GM21367 (cell line): ENCODE data around the gene SLC17A5.
A peak's percentile ranks its signal among the peaks of the same experiment; 100 is the strongest.
"Not testable (repeated sequence)": the region's sequence is repeated elsewhere in the genome, so short reads cannot be mapped to it uniquely, and the experiment has no call there.

Experiments used
- ATAC-seq: cut with Tn5 transposase; IDR thresholded peaks from one replicate; pipeline ENCODE4 v1.9.1; 2021; ENCODE audit not compliant: unreplicated experiment

Gene SLC17A5

DNA sequence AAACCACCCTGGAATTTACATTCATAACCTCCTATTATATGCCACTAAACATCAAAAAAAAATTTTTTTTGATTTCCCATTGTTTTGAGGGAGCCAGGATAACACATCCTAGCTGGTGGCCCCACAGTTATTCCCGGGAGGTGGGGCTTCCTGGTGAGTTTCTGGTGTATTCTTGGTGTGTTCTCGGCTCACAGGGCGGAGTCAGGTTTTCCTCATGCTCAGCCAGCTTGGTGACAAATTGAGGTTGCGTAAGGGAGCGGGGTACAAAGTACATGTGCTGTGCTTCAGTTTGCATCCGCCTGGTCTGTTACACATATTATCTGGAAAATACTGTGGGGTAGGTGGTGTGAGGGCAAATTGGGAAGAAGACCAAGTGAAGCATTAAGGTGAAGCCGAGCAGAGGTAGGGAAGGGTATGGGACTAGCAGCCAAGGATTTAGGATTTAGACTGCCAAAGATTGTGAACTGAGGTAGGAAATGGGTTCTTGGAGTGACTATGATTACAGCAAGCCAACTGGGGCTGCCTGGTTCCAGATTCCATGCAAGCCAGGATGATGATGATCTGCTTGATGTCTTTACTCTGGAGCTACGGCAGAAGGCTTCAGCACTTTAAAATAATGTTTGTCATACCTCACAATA, 86.7 kb downstream of the SLC17A5 start:
- no peak for ATAC-seq

GRCh38 chr6:73566486-73566871, 87.3 kb downstream of the SLC17A5 start:
- ATAC-seq = not testable (repeated sequence)

GRCh38 chr6:73565767-73566485, 87.9 kb downstream of the SLC17A5 start:
- no peak for ATAC-seq

GRCh38 chr6:73564578-73565345, 89.0 kb downstream of the SLC17A5 start:
- no peak for ATAC-seq

DNA sequence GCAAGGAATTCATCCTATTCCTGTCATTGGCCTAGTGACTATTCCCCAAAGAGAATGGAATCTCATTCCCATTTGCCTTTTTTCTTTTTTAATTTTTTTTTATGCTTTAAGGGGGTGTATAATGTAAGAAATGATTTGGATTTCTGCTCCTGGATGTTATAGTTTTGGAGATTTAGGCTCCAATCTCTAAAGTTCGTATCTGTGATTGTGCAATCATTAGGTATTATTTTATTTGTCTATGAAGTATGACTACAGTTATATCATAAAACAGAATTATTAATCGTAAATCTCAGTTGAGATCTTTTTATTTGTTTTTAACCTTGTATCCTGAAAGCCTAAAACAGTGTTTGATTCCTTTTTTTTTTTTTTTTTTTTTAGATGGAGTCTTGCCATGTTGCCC, 91.2 kb downstream of the SLC17A5 start:
- ATAC-seq = no peak

DNA sequence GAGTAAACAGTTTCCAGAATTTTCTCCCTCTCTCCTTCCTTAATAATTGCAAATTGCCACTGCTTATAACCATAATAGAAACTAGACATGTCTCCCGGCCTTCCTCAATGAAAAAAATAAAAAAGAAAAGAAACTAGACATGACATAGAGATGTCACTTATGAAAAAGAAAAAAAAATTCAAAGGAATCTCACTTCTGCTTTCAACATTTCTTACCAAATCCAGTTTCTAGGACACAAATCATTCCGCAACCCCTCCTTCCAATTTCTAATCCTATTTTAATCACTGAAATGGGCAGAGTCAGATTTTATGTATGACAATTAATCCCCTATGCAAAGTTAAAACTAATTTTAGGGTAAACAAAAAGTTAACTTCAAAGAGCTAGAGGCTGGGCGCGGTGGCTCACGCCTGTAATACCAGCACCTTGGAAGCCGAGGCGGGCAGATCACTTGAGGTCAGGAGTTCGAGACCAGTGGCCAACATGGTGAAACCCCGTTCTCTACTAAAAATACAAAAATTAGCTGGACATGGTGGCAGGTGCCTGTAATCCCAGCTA, 92.9 kb downstream of the SLC17A5 start:
- ATAC-seq = peak; percentile 47

DNA sequence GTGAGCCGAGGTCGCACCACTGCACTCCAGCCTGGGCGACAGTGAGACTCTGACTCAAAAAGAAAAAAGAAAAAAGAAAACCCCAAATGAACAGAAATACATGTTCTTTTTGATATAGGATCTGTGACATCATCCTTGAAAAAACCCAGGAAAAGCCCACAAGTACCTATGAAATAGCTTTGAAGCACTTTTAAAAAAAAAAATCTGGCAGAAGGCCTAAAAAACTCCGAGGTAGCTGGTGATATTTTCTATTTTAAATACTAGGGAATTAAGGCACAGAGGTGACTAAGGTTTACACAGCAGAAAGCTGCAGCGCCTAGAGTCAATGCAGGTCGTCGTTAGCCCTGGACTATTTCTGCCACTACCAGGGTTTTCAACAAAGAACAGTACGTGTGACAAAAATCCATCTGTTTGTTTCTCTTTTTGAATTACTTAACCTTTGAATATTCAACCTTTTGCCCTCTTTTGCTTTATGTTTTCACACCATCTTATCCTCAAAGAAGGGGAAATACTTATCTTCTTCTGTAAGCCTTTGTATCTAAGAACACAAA, 93.5 kb downstream of the SLC17A5 start:
- no peak for ATAC-seq

DNA sequence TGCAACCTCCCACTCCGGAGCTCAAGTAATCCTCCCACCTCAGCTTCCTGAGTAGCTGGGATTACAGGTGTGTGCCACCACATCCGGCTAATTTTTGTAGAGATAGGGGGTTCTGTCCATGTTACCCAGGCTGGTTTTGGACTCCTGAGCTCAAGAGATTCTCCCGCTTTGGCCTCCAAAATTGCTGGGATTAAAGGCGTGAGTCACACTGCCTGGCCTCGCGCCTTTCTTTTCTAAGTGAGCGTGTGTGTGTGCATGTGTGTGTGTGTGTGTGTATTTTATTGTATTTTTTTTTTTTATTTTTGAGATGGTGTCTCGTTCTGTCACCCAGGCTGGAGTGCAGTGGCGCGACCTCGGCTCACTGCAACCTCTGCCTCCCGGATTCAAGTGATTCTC, 94.4 kb downstream of the SLC17A5 start:
- not testable (repeated sequence) for ATAC-seq

GRCh38 chr6:73558624-73559398, 95.0 kb downstream of the SLC17A5 start:
- ATAC-seq = peak; percentile 58

GRCh38 chr6:73556836-73557235, 97.0 kb downstream of the SLC17A5 start:
- ATAC-seq = no peak

GRCh38 chr6:73555380-73555949, 98.3 kb downstream of the SLC17A5 start:
- ATAC-seq = not testable (repeated sequence)

GRCh38 chr6:73551115-73551514, 102.7 kb downstream of the SLC17A5 start:
- ATAC-seq = not testable (repeated sequence)

- no peak for ATAC-seq
These were observed 105.0 kb downstream of the SLC17A5 start for GRCh38 chr6:73548458-73549446.

DNA sequence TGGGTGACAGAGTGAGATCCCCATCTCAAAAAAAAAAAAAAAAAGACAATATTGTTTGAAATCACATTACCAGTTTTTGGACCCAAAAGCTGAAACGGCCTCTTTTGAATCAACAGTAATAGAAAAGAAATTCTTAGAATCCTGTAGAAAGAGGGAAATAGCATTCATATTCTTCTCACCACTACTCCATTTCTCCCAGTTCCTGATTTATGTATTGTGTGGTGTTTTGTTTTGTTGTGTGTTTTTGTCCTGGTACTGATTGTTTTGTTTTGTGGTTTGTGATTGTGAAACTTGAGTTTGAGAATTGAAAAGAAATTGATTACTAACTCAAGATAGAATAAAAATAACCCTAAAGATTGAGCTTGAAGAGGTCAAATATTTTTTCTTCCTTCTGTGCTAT, 106.8 kb downstream of the SLC17A5 start:
- no peak for ATAC-seq
